ENCODE measurements around the gene FTO. TPM values are rescaled to one million over a fixed set of nuclear protein-coding genes. Genes with fewer than 3 reads are reported as not detected.
A peak's percentile ranks its signal among the peaks of the same experiment; 100 is the strongest.

Gene FTO
- total and polyA plus RNA-seq, 2 of the 13 experiments (the other 11 are each of a cell fraction or from before 2014, with no cell fraction given): 41.6 to 55.8 TPM

DNA sequence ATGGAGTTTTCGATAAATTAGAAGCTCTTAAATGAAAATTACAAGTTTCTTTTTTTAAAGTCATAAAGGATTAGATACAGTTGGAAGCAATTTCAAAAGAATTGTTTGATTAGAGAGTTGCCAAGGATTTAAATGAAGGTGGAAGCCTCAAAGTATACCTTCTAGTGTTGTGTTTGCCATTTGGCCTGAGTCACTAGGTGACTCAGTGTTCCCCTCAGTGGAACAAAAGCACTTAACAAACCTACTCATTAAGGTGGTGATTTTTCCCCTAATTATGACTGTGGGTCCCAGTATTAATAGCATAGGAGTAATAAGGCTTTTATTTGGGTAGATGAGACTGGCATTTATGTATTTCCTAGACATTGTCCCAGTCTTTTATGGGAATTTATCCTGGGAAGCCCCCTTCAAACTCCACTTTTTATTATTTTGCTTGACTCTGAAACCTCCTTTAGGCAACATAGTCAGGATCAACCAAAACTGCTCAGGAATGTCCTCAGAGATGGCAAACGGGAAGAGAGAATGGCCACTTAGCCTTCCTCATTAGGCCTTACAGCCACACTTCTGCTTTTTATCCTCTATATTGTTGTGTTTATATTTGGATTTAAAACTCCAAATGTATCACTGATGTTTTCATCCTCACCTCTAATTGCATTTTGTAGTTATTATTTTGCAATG, 161.0 kb downstream of the FTO start:
- intact Hi-C loops (cut with micrococcal nuclease; ENCODE audit: unreplicated experiment) (no loop called here), in situ Hi-C loops (cut with HindIII; ENCODE audit: extremely low pct_ligation_motif_present, low pct_unique_long_range_greater_than_20kb) (no loop called here)
- ATAC-seq (no peak), DNase-seq (ENCODE audit: low spot score) (peak; percentile 25), FAIRE-seq (no peak)
- POLR2A ChIA-PET: no interaction called here
- no peaks in the 10 kb centered on the region for H3K27me3 ChIP-seq (ENCODE audit: control insufficient read depth in 1 of 2, insufficient read depth in 2 of 2, low read length in 2 of 2)
- CTCF ChIA-PET (ENCODE audit: low intra/inter-chr PET ratio, low total read pairs): no interaction called here
- no peak overlapping the region for H3K27ac ChIP-seq (ENCODE audit: extremely low read length, insufficient read depth, low read length)
- no TSS peak for BruUV-seq (replicated peaks)
- WGBS (ENCODE audit: low lambda C conversion rate): 93% methylated on average over 2 of the region's 2 CpGs
- H3K9ac ChIP-seq (ENCODE audit: insufficient read depth, low read depth, low read length): no peak overlapping the region
- H3K4me1 ChIP-seq (ENCODE audit: insufficient read depth, low read length): no peaks in the 10 kb centered on the region
- H3K79me2 ChIP-seq (ENCODE audit: insufficient read depth, low read length): no peaks in the 10 kb centered on the region
- TF ChIP-seq FOSL1 (CRISPR knock-in tag; IDR thresholded peaks at IDR 0.05; ENCODE audit: borderline replicate concordance) (0 out of 2 replicates have a peak, but pooled peaks have one; percentile 14), RBM39 (IDR thresholded peaks at IDR 0.05; ENCODE audit: low read depth, low read length, poor library complexity, severe bottlenecking) (no peak), FOSL2 (CRISPR knock-in tag; IDR thresholded peaks at IDR 0.05) (peak; percentile 35; the same call in 1 of the 2 replicates)
- H3K36me3 ChIP-seq (replicated peaks in 1 of 2; ENCODE audit: control insufficient read depth in 1 of 2, insufficient read depth in 2 of 2, low read length in 2 of 2): 0 out of 5 replicates have a peak, but pooled peaks cover 0 to 4% of the 10 kb centered on the region in 2 experiments
- H3K4me3 ChIP-seq (replicated peaks in 1 of 3; ENCODE audit: insufficient read depth in 1 of 3, low read depth in 2 of 3, low read length in 3 of 3): no peak overlapping the region
- H2AFZ ChIP-seq (ENCODE audit: low read length): no peak overlapping the region
- H3K4me2 ChIP-seq (ENCODE audit: low read depth, low read length): no peak overlapping the region
- H4K20me1 ChIP-seq (ENCODE audit: insufficient read depth, low read length): no peaks in the 10 kb centered on the region
- H3K9me3 ChIP-seq (ENCODE audit: low read length): no peaks in the 10 kb centered on the region

DNA sequence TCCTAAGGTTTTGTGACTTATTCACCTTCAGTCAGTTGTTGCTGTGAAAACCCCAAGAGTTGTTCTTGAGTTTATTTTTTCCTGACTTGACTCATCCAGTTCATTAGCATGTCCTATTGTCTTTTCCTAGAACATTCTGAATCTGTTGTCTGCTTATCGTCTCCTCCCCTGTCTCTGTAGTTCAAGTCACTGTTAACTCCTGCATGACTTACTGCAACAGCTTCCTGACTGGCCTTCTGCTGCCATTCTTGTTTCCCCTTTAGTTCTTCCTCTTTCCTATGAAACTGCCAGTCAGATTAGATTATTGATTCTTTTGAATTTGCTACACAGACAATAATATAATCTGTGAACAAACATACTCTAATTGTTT, 161.5 kb downstream of the FTO start:
- no peak for TF ChIP-seq CCAR2 (optimal IDR thresholded peaks at IDR 0.05; ENCODE audit: low read depth, low read length)
- TF ChIP-seq ZNF652 (CRISPR knock-in tag; IDR thresholded peaks at IDR 0.05; ENCODE audit: borderline replicate concordance, low read depth): 0 out of 2 replicates have a peak, but pooled peaks have one; percentile 36
- H3K27ac ChIP-seq (ENCODE audit: extremely low read length, insufficient read depth, low read length): no peak overlapping the region
- no peak overlapping the region for H3K4me2 ChIP-seq (ENCODE audit: low read depth, low read length)
- H3K36me3 ChIP-seq (replicated peaks in 1 of 2; ENCODE audit: control insufficient read depth in 1 of 2, insufficient read depth in 2 of 2, low read length in 2 of 2): peaks cover 0 to 4% of the 10 kb centered on the region in 2 experiments; a peak in 1 of 5 replicates
- ATAC-seq (no peak), DNase-seq (ENCODE audit: low spot score) (no peak), FAIRE-seq (no peak)
- no peak overlapping the region for H3K4me3 ChIP-seq (replicated peaks in 1 of 3; ENCODE audit: insufficient read depth in 1 of 3, low read depth in 2 of 3, low read length in 3 of 3)
- no TSS peak for BruUV-seq (replicated peaks)
- H3K4me1 ChIP-seq (ENCODE audit: insufficient read depth, low read length): no peaks in the 10 kb centered on the region
- ChIA-PET POLR2A (no interaction called here), CTCF (ENCODE audit: low intra/inter-chr PET ratio, low total read pairs) (no interaction called here)
- in situ Hi-C loops (cut with HindIII; ENCODE audit: extremely low pct_ligation_motif_present, low pct_unique_long_range_greater_than_20kb) (no loop called here), intact Hi-C loops (cut with micrococcal nuclease; ENCODE audit: unreplicated experiment) (no loop called here)
- no peaks in the 10 kb centered on the region for H3K9me3 ChIP-seq (ENCODE audit: low read length)
- no peaks in the 10 kb centered on the region for H3K79me2 ChIP-seq (ENCODE audit: insufficient read depth, low read length)
- no peaks in the 10 kb centered on the region for H4K20me1 ChIP-seq (ENCODE audit: insufficient read depth, low read length)
- 76% methylated on average over 1 of the region's 1 CpG for WGBS (ENCODE audit: low lambda C conversion rate)
- H2AFZ ChIP-seq (ENCODE audit: low read length): no peak overlapping the region
- H3K9ac ChIP-seq (ENCODE audit: insufficient read depth, low read depth, low read length): no peak overlapping the region
- H3K27me3 ChIP-seq (ENCODE audit: control insufficient read depth in 1 of 2, insufficient read depth in 2 of 2, low read length in 2 of 2): no peaks in the 10 kb centered on the region
